Measurements from ENCODE around the gene SLC26A8. TPM values are rescaled to one million over a fixed set of nuclear protein-coding genes. Genes with fewer than 3 reads are reported as not detected.
"Not testable (repeated sequence)": the region's sequence is repeated elsewhere in the genome, so short reads cannot be mapped to it uniquely, and the experiment has no call there.

The SLC26A8 gene
- total RNA-seq, 2 donors from 2014 or later = 0.25 TPM; not detected in 1

DNA sequence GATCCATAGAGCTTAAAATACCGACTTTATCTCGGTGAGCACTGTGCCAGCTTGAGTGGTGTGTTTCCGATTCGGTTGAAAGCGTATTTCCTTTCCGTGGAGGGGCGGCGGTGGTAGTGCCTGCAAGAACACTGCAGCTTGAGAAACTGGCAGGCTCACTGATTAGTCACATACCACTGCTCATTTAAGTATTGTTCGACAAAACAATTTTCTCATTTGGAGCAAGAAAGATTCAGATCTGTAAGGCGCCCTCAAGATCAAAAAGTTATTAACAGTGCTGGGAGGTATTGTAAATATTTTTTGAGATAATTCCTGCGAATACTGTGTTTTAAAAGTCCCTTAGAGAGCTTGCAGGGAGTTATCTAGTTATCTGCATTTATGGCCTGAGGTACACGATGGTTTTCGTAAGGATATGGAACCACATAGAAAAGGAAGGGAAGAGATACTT, 4.5 kb upstream of the SLC26A8 start:
- Mint-ChIP-seq H3K36me3 (peaks cover 9 to 23% of the 10 kb centered on the region in 2 donors), H3K9me3 (no peaks in the 10 kb centered on the region), H3K27ac (peak overlapping the region; percentile 86 to 97)
- peak; percentile 53 to 63 for ATAC-seq
- peak; percentile 68 to 71 for DNase-seq (ENCODE audit: low spot score in 2 of 2)

DNA sequence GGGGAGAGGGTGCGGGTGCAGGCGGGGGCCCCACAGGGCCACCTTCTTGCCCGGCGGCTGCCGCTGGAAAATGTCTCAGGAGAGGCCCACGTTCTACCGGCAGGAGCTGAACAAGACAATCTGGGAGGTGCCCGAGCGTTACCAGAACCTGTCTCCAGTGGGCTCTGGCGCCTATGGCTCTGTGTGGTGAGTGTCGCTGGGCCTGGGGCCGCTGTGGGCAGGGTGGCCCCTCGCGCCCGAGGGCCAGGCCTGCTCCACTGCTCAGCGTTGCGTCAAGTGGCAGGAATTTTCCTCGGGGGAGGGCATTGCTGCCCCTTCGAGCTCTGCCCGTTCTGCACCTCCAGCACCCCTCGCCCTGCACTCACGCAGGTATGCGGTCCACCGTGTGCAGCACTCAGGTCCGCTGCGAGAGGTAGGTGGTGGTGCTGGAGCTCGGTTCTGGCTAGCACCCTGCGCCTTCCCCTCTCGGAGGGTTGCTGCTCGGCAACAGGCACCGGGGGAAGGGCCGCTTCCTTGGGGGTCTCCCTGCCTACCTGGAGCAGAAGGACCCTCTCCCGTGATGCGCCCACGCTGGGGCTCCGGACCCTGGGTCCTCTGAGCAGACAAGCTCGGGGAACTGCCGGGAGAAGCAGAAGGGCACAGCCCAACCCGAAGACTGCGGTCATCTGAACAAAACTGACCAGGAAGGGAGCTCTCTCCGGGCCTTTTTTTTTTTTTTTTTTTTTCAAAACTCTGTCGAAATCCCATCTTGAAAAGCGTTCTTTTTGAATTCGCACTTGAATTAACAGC, 3.8 kb upstream of the SLC26A8 start:
- peaks cover 13 to 23% of the 10 kb centered on the region in 2 donors for H3K36me3 Mint-ChIP-seq
- H3K9me3 Mint-ChIP-seq = no peaks in the 10 kb centered on the region
- DNase-seq (ENCODE audit: low spot score in 2 of 2) (peak; percentile 49 to 65), ATAC-seq (peak; percentile 14 to 36)
- H3K27ac Mint-ChIP-seq = peak overlapping the region; percentile 86 to 97

DNA sequence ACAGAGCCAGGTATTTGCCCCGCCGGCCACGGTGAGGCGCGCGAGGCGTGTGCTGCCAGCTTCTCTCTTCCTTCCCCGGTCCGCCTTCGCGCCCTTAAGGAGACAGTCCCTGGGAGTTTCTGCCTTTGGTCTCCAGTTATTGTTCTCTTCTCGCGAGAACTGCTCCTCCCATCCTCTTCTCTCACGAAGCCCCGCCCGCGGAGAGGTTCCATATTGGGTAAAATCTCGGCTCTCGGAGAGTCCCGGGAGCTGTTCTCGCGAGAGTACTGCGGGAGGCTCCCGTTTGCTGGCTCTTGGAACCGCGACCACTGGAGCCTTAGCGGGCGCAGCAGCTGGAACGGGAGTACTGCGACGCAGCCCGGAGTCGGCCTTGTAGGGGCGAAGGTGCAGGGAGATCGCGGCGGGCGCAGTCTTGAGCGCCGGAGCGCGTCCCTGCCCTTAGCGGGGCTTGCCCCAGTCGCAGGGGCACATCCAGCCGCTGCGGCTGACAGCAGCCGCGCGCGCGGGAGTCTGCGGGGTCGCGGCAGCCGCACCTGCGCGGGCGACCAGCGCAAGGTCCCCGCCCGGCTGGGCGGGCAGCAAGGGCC, 3.2 kb upstream of the SLC26A8 start, which contains the start of gene MAPK14:
TSS of gene MAPK14 (plus strand) at position 308 of the 587 bp plus-strand sequence. CDS start 350 bp downstream, outside the sequence.
- DNase-seq (ENCODE audit: low spot score in 2 of 2) = peak; percentile 99 to 100
- H3K9me3 Mint-ChIP-seq = no peaks in the 10 kb centered on the region
- ATAC-seq = peak; percentile 90 to 91
- H3K36me3 Mint-ChIP-seq = peaks cover 13 to 23% of the 10 kb centered on the region in 2 donors
- H3K27ac Mint-ChIP-seq = peak within 1 kb of the TSS; percentile 86 to 97

DNA sequence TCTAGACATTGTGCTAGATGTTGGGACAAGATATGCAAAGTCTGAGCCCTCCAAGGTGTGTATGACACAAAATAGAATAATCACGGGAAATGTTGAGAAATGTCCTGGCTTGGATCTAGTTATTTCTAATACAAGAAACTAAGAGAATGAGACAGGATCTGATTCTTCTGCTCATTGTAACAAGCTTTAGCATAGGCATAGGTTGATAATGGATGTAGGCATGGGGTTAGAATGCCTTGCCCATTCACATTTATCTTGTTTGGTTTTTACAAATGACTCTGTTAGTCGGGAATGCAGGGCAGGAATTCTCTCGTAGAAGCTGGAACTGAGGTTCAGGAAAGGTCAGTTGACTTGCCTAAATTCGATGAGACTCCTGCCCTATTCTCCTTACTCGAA, 1.5 kb upstream of the SLC26A8 start:
- Mint-ChIP-seq H3K27ac (no peak overlapping the region), H3K36me3 (peaks cover 13 to 15% of the 10 kb centered on the region in 2 donors), H3K9me3 (no peaks in the 10 kb centered on the region)
- DNase-seq (ENCODE audit: low spot score in 2 of 2) = no peak
- ATAC-seq = no peak

DNA sequence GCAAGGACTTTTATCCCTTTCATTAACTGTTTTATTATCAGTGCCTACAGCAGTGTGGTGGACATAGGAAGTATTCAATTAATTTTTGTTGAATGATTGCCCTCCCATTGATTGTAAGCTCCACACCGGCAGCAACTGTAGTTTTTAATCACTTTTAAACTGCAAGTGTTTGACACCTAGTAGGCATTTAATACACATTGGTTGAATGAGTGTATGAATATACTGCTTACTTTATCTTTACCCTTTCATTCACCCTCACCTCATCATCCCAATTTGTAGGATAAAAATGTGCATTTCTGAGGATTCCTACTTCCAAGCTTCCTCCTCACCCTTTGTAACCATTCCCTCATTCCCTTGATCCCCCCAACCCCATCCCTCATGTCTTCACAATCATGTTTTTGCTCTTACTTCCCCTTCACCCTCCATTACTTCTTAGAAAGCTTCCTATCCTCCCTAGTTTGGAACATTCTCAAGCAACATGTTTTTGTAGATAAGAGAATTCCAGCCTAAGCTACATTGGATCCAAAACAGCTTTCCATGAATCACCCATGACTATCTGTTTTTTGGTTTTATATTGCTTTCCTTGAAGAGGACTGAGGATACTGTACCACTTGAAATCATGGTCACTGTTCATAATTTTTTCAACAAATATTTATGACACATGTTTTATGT, 955 bp upstream of the SLC26A8 start:
- no peak for ATAC-seq
- peaks cover 12 to 13% of the 10 kb centered on the region in 2 donors for H3K36me3 Mint-ChIP-seq
- H3K9me3 Mint-ChIP-seq = no peaks in the 10 kb centered on the region
- DNase-seq (ENCODE audit: low spot score in 2 of 2) = no peak
- H3K27ac Mint-ChIP-seq = no peak overlapping the region

DNA sequence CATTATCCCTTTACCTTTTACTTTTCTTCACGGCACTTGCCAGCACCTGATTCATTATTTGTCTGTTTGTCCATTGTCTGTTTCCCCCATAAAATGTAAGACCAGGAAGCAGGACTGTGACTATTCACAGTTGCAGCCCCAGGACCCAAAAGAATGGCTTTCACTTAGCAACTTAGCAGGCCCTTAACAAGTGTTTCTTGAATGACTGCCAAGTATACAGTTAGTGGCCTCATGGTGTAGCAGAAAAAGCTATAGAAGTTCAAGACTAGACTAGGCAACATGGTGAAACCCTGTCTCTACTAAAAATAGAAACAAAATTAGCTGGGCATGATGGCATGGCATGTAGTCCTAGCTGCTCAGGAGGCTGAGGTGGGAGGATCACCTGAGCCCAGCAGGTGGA, 4.3 kb downstream of the SLC26A8 start:
- Mint-ChIP-seq H3K27ac (no peak overlapping the region), H3K9me3 (no peaks in the 10 kb centered on the region), H3K36me3 (peaks cover 0 to 6% of the 10 kb centered on the region in 2 donors)
- ATAC-seq (no peak), DNase-seq (ENCODE audit: low spot score in 2 of 2) (no peak)

DNA sequence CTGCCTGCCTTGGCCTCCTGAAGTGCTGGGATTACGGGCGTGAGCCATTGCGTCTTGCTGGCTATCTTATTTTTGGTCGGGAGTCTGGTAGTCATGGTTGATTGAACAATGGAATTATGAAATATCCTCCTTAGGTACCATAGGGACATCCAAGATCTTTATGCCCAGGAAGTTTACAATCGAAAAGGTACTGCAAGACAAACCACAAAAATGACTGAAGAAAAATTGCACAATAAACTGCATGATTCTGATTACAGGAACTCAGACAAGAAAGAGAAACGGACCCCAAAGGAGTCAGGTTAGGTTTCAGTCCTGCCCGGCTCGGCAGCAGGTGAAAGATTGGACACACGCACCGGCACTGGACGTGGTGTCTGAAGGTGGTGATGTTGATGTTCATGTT, 5.3 kb downstream of the SLC26A8 start:
- peaks cover 0 to 6% of the 10 kb centered on the region in 2 donors for H3K36me3 Mint-ChIP-seq

DNA sequence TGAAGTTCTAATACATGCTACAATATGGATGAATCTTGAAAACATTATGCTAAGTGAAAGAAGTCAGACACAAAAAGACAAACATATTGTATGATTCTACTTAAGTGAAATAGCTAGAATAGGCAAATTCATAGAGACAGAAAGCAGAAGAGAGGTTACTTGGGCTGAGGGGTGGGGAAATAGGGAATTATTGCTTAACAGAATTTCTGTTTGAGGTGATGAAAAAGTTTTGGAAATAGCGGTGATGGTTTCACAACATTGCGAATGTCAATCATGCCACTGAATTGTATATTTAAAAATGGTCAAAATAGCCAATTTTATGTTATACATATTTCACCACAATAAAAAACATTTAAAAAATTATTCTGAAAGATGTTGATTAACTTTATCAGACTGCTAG, 6.1 kb downstream of the SLC26A8 start:
- DNase-seq (ENCODE audit: low spot score in 2 of 2) (no peak), ATAC-seq (no peak)
- Mint-ChIP-seq H3K36me3 (no peaks in the 10 kb centered on the region), H3K27ac (no peak overlapping the region), H3K9me3 (no peaks in the 10 kb centered on the region)

More for the DNA sequence above, 5.3 kb downstream of the SLC26A8 start:
- DNase-seq (ENCODE audit: low spot score in 2 of 2) (no peak), ATAC-seq (no peak)
- H3K27ac Mint-ChIP-seq = no peak overlapping the region
- no peaks in the 10 kb centered on the region for H3K9me3 Mint-ChIP-seq

DNA sequence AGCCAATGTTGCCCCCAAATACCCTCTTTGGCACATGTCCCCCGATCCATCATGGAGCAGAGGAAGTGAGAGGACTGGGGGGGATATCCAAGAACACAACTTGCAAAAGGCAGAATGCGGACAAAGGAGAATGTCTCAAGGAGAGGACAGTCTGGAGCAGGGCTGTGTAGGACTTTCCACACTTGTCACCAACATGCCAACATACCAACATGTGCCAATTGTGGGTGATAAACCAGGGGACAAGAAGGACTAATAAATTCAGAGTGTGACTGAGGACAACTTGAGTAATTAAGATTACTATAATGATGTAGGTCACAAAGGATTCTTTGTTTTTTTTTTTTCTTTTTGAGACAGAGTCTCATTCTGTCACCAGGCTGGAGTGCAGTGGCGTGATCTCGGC, 8.8 kb downstream of the SLC26A8 start:
- Mint-ChIP-seq H3K27ac (no peak overlapping the region), H3K36me3 (no peaks in the 10 kb centered on the region), H3K9me3 (no peaks in the 10 kb centered on the region)
- DNase-seq (ENCODE audit: low spot score in 2 of 2) = no peak
- ATAC-seq = no peak

DNA sequence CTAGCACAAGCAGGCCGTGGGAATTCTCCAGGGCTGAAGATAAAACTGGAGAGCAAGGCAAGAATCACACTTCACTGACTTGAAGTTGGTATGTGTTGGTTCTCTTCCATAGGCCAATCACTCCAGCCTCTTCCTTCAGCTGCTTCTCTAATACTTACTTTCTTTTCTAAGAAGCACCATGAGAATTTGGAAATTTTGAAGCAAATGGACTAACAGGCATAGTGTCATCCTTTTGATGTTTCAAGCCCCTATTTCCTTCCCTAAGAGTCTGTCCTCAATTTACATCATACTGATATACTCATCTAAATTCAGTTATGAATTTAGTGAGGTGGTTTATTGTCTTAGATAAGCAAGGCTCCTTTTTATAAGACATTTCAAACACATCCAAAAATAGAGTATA, 24.0 kb downstream of the SLC26A8 start:
- no peak for ATAC-seq
- DNase-seq (ENCODE audit: low spot score in 2 of 2) = no peak
- no peaks in the 10 kb centered on the region for H3K9me3 Mint-ChIP-seq
- H3K27ac Mint-ChIP-seq = no peak overlapping the region
- H3K36me3 Mint-ChIP-seq = no peaks in the 10 kb centered on the region

DNA sequence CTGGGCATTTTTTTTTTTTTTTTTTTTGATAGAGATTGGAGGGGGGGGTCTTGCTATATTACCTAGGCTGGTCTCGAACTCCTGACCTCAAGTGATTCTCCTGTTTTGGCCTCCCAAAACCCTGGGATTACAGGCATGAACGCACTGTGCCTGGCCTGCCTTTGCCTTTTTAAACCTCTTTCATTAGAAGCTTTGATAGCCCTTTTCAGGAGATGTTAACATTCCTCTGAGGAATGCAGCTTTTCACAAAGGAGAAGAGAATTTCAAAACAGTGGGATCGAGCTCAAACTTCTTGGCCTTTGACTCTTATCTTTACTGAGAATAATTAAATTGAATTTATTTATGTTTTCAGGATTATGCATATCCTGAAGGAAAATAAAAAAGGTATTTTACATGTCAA, 31.3 kb downstream of the SLC26A8 start:
- Mint-ChIP-seq H3K36me3 (no peaks in the 10 kb centered on the region), H3K27ac (no peak overlapping the region), H3K9me3 (no peaks in the 10 kb centered on the region)
- DNase-seq (ENCODE audit: low spot score in 2 of 2) (no peak), ATAC-seq (no peak)

DNA sequence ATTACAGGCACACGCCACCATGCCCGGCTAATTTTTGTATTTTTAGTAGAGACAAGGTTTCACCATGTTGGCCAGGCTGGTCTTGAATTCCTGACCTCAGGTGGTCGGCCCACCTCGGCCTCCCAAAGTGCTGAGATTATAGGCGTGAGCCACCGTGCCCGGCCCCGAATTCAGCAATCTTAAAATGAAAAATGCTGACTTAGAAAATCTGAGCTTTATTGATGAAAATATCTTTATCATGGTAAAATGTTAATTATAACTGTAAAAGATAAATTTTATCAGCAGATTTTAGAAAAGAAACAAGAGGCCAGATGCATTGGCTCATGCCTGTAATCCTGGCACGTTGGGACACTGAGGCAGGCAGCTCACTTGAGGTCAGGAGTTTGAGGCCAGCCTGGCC, 36.4 kb downstream of the SLC26A8 start:
- H3K9me3 Mint-ChIP-seq; DNase-seq (ENCODE audit: low spot score in 2 of 2); H3K27ac Mint-ChIP-seq; ATAC-seq; H3K36me3 Mint-ChIP-seq: not testable (repeated sequence)

DNA sequence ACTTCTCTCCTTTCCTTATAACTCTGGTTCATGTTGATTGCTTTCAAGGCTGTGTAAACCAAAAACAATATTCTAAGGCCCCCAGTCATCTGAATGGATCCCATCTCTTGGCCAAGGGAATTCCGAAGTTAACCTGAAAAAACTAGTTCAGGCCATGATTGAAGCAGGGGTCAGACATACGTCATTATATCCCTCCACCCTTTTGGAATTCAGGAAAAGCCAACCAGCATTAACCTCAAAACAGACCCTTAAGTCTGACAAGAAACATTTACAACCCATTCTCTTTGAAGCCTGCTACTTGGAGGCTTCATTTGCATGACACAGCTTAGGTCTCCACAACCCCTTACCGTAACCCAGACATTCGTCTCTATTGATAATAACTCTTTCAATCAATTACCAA, 39.7 kb downstream of the SLC26A8 start:
- DNase-seq (ENCODE audit: low spot score in 2 of 2) (no peak), ATAC-seq (no peak)
- H3K9me3 Mint-ChIP-seq = no peaks in the 10 kb centered on the region
- no peaks in the 10 kb centered on the region for H3K36me3 Mint-ChIP-seq
- no peak overlapping the region for H3K27ac Mint-ChIP-seq

DNA sequence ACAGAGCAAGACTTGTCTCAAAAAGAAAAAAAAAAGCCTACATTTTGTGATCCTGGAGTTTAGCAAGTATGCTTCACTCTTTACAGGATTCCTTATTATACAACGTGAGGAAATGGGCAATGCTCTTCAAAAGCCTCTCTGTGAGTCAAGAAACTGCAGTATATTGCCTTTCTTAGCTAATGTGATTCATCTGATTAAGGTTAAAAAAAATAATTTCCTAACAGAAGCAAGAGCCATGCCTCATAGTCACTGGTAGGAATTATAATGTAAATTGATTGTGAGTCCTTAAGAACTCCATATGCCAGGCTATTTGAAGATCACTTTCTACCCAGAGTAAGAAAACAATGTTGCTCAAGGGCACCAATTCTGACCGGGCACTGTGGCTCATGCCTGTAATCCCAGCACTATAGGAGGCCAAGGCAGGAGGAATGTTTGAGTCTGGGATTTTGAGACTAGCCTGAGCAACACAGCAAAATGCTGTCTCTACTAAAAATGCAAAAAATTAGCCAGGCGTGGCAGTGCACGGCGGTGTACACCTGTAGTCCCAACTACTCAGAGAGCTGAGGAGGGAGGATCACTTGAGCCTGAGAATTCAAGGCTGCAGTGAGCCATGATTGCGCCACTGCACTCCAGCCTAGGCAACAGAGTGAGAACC, 43.3 kb downstream of the SLC26A8 start:
- Mint-ChIP-seq H3K9me3 (no peaks in the 10 kb centered on the region), H3K36me3 (no peaks in the 10 kb centered on the region), H3K27ac (no peak overlapping the region)
- DNase-seq (ENCODE audit: low spot score in 2 of 2) = no peak
- no peak for ATAC-seq

DNA sequence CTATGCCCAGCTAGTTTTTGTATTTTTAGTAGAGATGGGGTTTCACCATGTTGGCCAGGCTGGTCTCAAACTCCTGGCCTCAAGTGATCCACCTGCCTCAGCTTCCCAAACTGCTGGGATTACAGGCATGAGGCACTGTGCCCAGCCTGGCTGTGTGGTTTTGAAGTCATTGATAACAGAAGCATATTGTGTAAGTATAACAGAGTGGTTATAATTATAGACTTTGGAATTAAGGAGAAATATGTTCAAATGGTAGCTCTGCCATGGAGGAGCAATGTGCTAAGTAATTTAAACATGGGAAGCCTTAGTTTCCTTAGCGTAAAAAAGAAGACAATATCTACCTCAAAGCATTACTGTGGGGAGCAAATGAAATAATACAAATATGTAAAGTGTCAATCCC, 44.3 kb downstream of the SLC26A8 start:
- H3K9me3 Mint-ChIP-seq; ATAC-seq; H3K27ac Mint-ChIP-seq; H3K36me3 Mint-ChIP-seq; DNase-seq (ENCODE audit: low spot score in 2 of 2): not testable (repeated sequence)

DNA sequence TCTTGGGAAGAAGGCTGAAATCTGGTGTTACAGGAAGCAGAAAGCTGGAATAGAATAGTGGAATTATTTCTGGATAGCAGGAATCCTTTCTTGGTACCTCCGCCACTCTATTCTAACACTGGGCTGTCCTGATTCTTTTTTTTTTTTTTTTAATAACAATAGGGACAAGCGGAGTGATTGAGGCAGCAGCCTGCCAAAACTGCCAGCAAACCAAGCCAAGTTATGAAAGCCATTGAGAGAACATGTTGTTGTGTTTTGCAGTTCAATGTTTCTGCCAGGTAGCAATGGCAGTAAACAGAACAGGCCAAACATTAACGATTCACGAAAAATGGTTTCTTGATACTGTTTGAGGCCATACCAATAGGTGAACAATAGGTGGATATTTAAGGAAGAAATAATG, 47.1 kb downstream of the SLC26A8 start:
- DNase-seq (ENCODE audit: low spot score in 2 of 2) = no peak
- no peak overlapping the region for H3K27ac Mint-ChIP-seq
- no peaks in the 10 kb centered on the region for H3K36me3 Mint-ChIP-seq

More for the DNA sequence above, 47.1 kb downstream of the SLC26A8 start:
- no peak for ATAC-seq
- H3K9me3 Mint-ChIP-seq = no peaks in the 10 kb centered on the region

Measured in activated naive CD4-positive, alpha-beta T cell treated with anti-CD3 and anti-CD28 coated beads, Interleukin-2, amount 50 U/mL, for 72 hours (primary cell).